Right lobe of liver (tissue), 4 donors: ENCODE data around the gene GRID1.

Experiments used
- POLR2A ChIP-seq: fragments of 450-650 bp; IDR thresholded peaks from one replicate; pipeline ENCODE4 v1.6.1; 2017; ENCODE audit warnings: antibody characterized with exemption, mild to moderate bottlenecking
- TF ChIP-seq, protein P1 (sequence below), 4 donors: fragments of 200-600 bp in 3 of 4; fragments of 450-650 bp in 1 of 4; IDR thresholded peaks; one replicate each; pipeline versions ENCODE4 v1.5.1 to v1.8.0; 2016 to 2022; ENCODE audit warnings: antibody characterized with exemption in 4 of 4, mild to moderate bottlenecking in 2 of 4
- donor health status: DM: no; HTN: no; CAD: no.
- donor health status: DM: no; HTN: no; CAD: no.
- donor health status: DM: no; HTN: yes; CAD: no.

GRCh38 chr10:86225103-86225782 lies 141.4 kb downstream of the GRID1 start:
- no peak for TF ChIP-seq POLR2A
- TF ChIP-seq, protein P1, sequence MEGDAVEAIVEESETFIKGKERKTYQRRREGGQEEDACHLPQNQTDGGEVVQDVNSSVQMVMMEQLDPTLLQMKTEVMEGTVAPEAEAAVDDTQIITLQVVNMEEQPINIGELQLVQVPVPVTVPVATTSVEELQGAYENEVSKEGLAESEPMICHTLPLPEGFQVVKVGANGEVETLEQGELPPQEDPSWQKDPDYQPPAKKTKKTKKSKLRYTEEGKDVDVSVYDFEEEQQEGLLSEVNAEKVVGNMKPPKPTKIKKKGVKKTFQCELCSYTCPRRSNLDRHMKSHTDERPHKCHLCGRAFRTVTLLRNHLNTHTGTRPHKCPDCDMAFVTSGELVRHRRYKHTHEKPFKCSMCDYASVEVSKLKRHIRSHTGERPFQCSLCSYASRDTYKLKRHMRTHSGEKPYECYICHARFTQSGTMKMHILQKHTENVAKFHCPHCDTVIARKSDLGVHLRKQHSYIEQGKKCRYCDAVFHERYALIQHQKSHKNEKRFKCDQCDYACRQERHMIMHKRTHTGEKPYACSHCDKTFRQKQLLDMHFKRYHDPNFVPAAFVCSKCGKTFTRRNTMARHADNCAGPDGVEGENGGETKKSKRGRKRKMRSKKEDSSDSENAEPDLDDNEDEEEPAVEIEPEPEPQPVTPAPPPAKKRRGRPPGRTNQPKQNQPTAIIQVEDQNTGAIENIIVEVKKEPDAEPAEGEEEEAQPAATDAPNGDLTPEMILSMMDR (IDR thresholded peaks at IDR 0.05) = no peak
